Measurements from ENCODE around the gene TAF8.

DNA sequence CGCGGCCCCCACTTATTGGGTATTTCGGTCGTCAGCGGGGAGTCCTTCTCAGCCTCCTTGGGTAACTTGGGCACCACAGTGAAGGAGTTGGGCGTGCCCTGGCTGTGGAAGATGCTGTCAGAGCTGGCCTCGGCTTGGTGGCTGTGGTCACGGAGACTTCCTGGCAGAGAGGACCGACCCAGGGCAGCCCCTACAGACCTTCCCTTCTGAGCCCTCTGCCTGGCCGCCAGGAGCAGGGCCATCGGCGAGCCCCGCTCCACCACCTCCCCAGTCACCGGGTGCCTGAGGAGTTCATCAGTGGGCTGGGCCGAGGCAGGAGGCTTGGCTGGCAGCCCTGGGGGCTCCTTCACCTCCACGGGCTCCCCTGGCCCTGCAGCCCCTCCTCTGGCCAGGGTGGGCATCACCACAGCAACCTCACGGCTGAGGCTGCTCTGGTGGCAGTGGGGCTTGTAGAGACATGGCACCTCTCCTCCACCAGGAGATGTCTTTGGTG lies 54.9 kb downstream of the TAF8 start:
- TF ChIP-seq, protein P1, sequence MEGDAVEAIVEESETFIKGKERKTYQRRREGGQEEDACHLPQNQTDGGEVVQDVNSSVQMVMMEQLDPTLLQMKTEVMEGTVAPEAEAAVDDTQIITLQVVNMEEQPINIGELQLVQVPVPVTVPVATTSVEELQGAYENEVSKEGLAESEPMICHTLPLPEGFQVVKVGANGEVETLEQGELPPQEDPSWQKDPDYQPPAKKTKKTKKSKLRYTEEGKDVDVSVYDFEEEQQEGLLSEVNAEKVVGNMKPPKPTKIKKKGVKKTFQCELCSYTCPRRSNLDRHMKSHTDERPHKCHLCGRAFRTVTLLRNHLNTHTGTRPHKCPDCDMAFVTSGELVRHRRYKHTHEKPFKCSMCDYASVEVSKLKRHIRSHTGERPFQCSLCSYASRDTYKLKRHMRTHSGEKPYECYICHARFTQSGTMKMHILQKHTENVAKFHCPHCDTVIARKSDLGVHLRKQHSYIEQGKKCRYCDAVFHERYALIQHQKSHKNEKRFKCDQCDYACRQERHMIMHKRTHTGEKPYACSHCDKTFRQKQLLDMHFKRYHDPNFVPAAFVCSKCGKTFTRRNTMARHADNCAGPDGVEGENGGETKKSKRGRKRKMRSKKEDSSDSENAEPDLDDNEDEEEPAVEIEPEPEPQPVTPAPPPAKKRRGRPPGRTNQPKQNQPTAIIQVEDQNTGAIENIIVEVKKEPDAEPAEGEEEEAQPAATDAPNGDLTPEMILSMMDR (IDR thresholded peaks at IDR 0.05 in 4 of 5, conservative IDR thresholded peaks at IDR 0.05 in 1 of 5): no peak
- no peak for TF ChIP-seq POLR2A (IDR thresholded peaks at IDR 0.05)
